Dedifferentiated amniotic fluid mesenchymal stem cell (primary cell): ENCODE data around the gene PHYH.
"Not testable (repeated sequence)": the region's sequence is repeated elsewhere in the genome, so short reads cannot be mapped to it uniquely, and the experiment has no call there.

Experiments used
- DNase-seq: peaks from one replicate; pipeline ENCODE4 v3.0.0-alpha.2; 2016; ENCODE audit errors: extremely low spot score

Gene PHYH

GRCh38 chr10:13271552-13272163 lies 28.2 kb downstream of the PHYH start:
- no peak for DNase-seq

- no peak for DNase-seq
Observed at GRCh38 chr10:13270877-13271551, 28.9 kb downstream of the PHYH start.

- DNase-seq, result no peak
Observed at GRCh38 chr10:13268841-13269240, 31.0 kb downstream of the PHYH start.

GRCh38 chr10:13268310-13268709 lies 31.6 kb downstream of the PHYH start:
- no peak for DNase-seq

- DNase-seq, result no peak
Observed at GRCh38 chr10:13263591-13263990, 36.3 kb downstream of the PHYH start.

- DNase-seq, result no peak
Observed at GRCh38 chr10:13262433-13262832, 37.4 kb downstream of the PHYH start.

GRCh38 chr10:13257621-13258140 lies 42.2 kb downstream of the PHYH start:
- DNase-seq, result no peak

- DNase-seq, result no peak
Observed at GRCh38 chr10:13256627-13257026, 43.2 kb downstream of the PHYH start.

- no peak for DNase-seq
Observed at GRCh38 chr10:13253726-13254125, 46.1 kb downstream of the PHYH start.

GRCh38 chr10:13247784-13248183 lies 52.1 kb downstream of the PHYH start:
- DNase-seq, result no peak

GRCh38 chr10:13247246-13247645 lies 52.6 kb downstream of the PHYH start:
- no peak for DNase-seq

GRCh38 chr10:13242260-13242659 lies 57.6 kb downstream of the PHYH start:
- DNase-seq, result not testable (repeated sequence)

- DNase-seq, result no peak
Observed at GRCh38 chr10:13241613-13242012, 58.3 kb downstream of the PHYH start.

- DNase-seq, result no peak
Observed at GRCh38 chr10:13239923-13240322, 59.9 kb downstream of the PHYH start.

- DNase-seq, result no peak
Observed at GRCh38 chr10:13238271-13239077, 61.4 kb downstream of the PHYH start.

- no peak for DNase-seq
Observed at GRCh38 chr10:13236638-13237037, 63.2 kb downstream of the PHYH start.

- not testable (repeated sequence) for DNase-seq
Observed at GRCh38 chr10:13234736-13235135, 65.1 kb downstream of the PHYH start.

- no peak for DNase-seq
Observed at GRCh38 chr10:13234172-13234571, 65.7 kb downstream of the PHYH start, which contains the start of gene UCMA. UCMA (minus strand) TSS chr10:13234374; CDS start chr10:13234258, 116 bp downstream.

GRCh38 chr10:13233358-13233757 lies 66.5 kb downstream of the PHYH start:
- DNase-seq, result no peak

GRCh38 chr10:13231808-13232207 lies 68.1 kb downstream of the PHYH start:
- no peak for DNase-seq

- DNase-seq, result no peak
Observed at GRCh38 chr10:13231190-13231589, 68.7 kb downstream of the PHYH start.
